ENCODE data around the gene ZNF579. TPM values are rescaled to one million over a fixed set of nuclear protein-coding genes. Genes with fewer than 3 reads are reported as not detected.

The ZNF579 gene
- 10 to 100 TPM in 7 of 12 donors, 1 to 10 TPM in 4, not detected in 1; 7.3 to 26.0 (median 10.5) TPM for polyA plus RNA-seq (ENCODE audit: insufficient read length in 12 of 12)
- long read RNA-seq, donor 1, partial matches to known transcripts, result 0 of 4 reads
- long read RNA-seq, donor 1, other reads (novel, unspliced or antisense), result 0 of 4 reads
- long read RNA-seq, donor 2, transcript ZNF579-201 (2 exons, 2,899 nt), result major isoform, 7 of 7 reads
- long read RNA-seq, donor 2, partial matches to known transcripts, result 0 of 7 reads
- long read RNA-seq, donor 2, other reads (novel, unspliced or antisense), result 0 of 7 reads
- long read RNA-seq, donor 3, partial matches to known transcripts, result 0 of 1 reads
- long read RNA-seq, donor 3, other reads (novel, unspliced or antisense), result 0 of 1 reads
- long read RNA-seq, donor 4, partial matches to known transcripts, result 0 of 2 reads
- long read RNA-seq, donor 4, other reads (novel, unspliced or antisense), result 0 of 2 reads
- long read RNA-seq, donor 5, transcript ZNF579-201 (2 exons, 2,899 nt), result major isoform, 5 of 5 reads
- long read RNA-seq, donor 5, partial matches to known transcripts, result 0 of 5 reads
- long read RNA-seq, donor 5, other reads (novel, unspliced or antisense), result 0 of 5 reads
- long read RNA-seq, donor 6, transcript ZNF579-201 (2 exons, 2,899 nt), result major isoform, 5 of 5 reads
- long read RNA-seq, donor 6, partial matches to known transcripts, result 0 of 5 reads
- long read RNA-seq, donor 6, other reads (novel, unspliced or antisense), result 0 of 5 reads
- long read RNA-seq, donor 7, result 0 reads
- long read RNA-seq, donor 8, partial matches to known transcripts, result 0 of 4 reads
- long read RNA-seq, donor 8, other reads (novel, unspliced or antisense), result 0 of 4 reads
- long read RNA-seq, donor 9, partial matches to known transcripts, result 0 of 2 reads
- long read RNA-seq, donor 9, other reads (novel, unspliced or antisense), result 0 of 2 reads
- long read RNA-seq, donor 10, partial matches to known transcripts, result 0 of 3 reads
- long read RNA-seq, donor 10, other reads (novel, unspliced or antisense), result 0 of 3 reads
- long read RNA-seq, donor 11, partial matches to known transcripts, result 15 of 18 reads
- long read RNA-seq, donor 11, other reads (novel, unspliced or antisense), result 0 of 18 reads

- DNase-seq, result peak; percentile 93
These were observed at the start of gene ZNF579 for GRCh38 chr19:55580628-55581144. Gene ZNF579, minus strand, starts transcription at chr19:55580848. Its CDS starts 1,209 bp downstream, at chr19:55579639.

- no peak for DNase-seq
These were observed 45.7 kb upstream of the ZNF579 start for GRCh38 chr19:55626350-55626749.

GRCh38 chr19:55625004-55625326 lies 44.3 kb upstream of the ZNF579 start:
- no peak for DNase-seq

GRCh38 chr19:55624109-55625003 lies 43.7 kb upstream of the ZNF579 start, which contains the start of gene ZNF784:
Gene ZNF784, minus strand, starts transcription at chr19:55624566. Its CDS starts 5 bp downstream, at chr19:55624561.
- DNase-seq, result peak; percentile 94

GRCh38 chr19:55623561-55623960 lies 42.9 kb upstream of the ZNF579 start:
- DNase-seq, result no peak

- DNase-seq, result no peak
These were observed 42.5 kb upstream of the ZNF579 start for GRCh38 chr19:55623130-55623529.

GRCh38 chr19:55622242-55622969 lies 41.8 kb upstream of the ZNF579 start:
- no peak for DNase-seq

GRCh38 chr19:55621673-55622231 lies 41.1 kb upstream of the ZNF579 start:
- no peak for DNase-seq

GRCh38 chr19:55621205-55621672 lies 40.6 kb upstream of the ZNF579 start:
- no peak for DNase-seq

- no peak for DNase-seq
These were observed 40.0 kb upstream of the ZNF579 start for GRCh38 chr19:55620410-55621204.

- DNase-seq, result no peak
These were observed 38.6 kb upstream of the ZNF579 start for GRCh38 chr19:55619286-55619685.

- no peak for DNase-seq
These were observed 37.8 kb upstream of the ZNF579 start for GRCh38 chr19:55618426-55618825.

- no peak for DNase-seq
These were observed 36.8 kb upstream of the ZNF579 start for GRCh38 chr19:55617426-55617825.

- DNase-seq, result no peak
These were observed 35.8 kb upstream of the ZNF579 start for GRCh38 chr19:55616395-55616875.

GRCh38 chr19:55615543-55616394 lies 35.1 kb upstream of the ZNF579 start:
- DNase-seq, result no peak

- no peak for DNase-seq
These were observed 34.3 kb upstream of the ZNF579 start for GRCh38 chr19:55614711-55615542.

Measured in muscle of arm (tissue), 14 donors.